HG02938 (cell line): ENCODE data around the gene SUGP2.
"Not testable (repeated sequence)": the region's sequence is repeated elsewhere in the genome, so short reads cannot be mapped to it uniquely, and the experiment has no call there.

Source experiments
- ATAC-seq: cut with Tn5 transposase; IDR thresholded peaks from one replicate; pipeline ENCODE4 v1.9.1; 2021; ENCODE audit warnings: mild to moderate bottlenecking, moderate library complexity; ENCODE audit not compliant: unreplicated experiment

SUGP2 gene

DNA sequence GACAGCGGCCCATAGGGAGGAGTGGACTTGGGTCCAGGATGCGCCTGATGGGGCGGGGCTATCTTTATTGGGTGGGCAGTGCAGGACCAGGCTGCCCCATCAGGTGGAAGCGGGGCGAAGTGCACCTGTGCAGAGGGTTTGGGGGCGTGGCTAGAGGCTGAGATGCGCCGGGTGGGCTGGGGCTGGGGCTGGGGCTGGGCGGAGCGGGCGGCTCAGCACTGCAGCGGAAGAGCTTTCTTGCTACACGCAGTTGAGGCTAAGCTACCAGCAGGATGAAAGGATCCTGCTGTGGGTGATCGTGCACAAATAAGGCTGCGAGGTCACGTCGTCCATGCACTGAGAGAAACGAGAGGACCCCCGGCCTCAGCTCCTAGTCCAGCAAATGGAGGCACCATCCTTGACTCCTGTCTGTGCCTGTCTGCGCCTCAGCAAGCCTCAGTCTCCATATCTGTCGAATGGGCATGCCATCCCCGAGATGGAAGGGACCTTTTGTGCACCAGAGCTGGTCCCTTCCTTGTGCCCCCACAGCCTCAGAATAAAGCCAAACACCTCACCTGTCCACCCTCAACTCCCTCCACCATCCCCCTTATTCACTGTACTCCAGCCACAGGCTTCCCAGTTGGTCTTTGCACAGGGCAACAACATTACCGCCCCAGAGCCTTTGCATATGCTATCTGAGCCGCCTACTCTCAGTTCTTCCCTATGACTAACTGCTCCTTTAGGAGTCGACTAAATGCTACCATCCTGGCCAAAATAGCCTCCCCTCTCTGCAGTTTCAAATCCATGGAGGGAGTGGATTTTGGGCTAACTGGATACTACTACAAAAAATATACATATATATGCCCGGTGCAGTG lies 71.3 kb downstream of the SUGP2 start:
- ATAC-seq, result no peak

DNA sequence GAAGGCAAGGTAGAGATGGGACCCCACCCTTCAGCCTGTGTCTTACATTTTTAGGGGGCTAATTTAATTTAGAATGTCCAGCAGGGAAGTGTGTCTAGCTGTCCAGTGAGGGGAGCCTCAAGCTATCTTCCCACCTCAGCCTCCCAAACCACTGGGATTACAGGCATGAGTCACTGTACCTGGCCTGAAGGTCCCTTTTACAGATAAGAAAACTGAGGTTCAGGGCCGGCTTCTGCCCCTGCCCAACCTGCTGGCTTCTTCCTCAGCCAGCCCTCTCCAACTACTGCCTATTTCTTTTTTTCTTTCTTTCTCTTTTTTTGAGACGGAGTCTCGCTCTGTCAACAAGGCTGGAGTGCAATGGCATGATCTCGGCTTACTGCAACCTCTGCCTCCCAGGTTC lies 72.9 kb downstream of the SUGP2 start:
- ATAC-seq, result no peak

DNA sequence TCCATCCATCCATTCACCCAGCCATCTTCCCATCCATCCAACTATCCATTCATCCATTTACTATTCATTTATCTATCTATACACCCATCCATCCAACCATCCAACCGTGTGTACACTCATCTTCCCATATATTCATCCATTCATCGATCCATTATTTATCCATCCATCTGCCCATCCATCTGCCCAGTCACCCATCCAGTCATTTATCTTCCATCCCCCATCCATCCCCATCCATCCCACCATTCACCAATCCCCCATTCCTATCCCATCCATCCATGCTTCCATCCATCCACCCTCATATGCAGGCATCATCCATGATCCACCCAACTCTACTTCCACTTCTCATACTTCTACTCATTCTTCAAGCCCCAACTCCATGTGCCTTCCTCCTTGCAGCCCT lies 78.3 kb downstream of the SUGP2 start:
- no peak for ATAC-seq

DNA sequence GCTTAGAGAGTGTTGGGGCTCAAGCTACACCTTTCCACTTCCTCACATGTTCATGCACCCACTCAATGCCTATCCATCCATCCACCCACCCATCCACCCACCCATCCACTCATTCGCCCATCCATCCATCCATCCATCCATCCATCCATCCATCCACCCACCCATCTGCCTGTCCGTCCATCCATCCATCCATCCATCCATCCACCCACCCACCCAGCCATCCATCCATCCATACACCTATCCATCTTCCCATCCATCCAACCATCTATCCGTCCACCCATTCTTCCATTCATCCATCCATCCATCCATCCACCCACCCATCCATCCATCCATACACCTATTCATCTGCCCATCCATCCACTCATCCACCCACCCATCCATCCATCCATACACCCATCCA lies 79.2 kb downstream of the SUGP2 start:
- ATAC-seq, result no peak

DNA sequence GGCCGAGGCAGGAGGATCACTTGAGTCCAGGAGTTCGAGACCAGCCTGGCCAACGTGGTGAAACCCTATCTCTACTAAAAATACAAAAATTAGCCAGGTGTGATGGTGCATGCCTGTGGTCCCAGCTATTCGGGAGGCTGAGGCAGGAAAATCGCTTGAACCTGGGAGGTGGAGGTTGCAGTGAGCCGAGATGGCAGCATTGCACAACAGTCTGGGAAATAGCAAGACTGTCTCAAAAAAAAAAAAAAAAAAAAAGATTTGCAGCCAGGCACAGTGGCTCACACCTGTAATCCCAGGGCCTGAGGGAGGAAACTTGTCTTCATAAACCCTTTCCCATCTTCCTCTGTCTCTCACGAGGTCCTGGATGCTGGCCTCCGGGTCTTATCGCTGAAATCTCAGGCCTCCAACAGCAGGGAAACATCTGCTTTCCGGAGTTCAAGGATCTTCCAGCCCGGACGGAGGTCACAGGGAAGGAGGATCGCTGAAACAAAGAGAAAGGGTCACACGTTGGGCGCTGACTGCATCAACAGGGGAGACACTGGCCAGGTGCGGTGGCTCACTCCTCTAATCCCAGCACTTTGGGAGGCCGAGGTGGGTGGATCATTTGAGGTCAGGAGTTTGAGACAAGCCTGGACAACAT lies 80.8 kb downstream of the SUGP2 start:
- ATAC-seq, result not testable (repeated sequence)

DNA sequence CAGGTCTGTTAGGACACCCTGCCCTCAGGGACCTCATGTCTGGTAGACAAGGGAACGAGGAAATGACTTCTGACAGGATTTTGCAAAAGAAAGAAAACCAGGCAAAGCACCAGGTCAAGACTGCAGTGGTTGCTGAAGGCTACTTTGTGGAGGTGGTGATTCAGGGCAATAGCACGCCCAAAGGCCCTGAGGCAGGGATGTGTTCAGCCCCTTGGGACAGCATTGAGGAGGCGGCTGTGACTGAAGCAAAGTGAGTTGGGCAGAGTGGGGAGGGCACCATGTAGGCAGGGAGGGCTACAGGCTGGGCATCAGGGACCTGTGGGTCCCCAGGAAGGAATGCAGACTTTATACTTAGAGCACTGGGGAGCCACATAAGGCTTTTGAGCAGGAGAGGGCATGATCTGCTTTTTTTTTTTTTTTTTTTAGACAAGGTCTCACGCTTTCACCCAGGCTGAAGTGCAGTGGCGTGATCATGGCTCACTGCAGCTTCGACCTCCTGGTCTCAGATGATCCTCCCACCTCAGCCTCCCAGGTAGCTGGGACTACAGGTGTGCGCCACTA lies 81.5 kb downstream of the SUGP2 start:
- ATAC-seq, result no peak

DNA sequence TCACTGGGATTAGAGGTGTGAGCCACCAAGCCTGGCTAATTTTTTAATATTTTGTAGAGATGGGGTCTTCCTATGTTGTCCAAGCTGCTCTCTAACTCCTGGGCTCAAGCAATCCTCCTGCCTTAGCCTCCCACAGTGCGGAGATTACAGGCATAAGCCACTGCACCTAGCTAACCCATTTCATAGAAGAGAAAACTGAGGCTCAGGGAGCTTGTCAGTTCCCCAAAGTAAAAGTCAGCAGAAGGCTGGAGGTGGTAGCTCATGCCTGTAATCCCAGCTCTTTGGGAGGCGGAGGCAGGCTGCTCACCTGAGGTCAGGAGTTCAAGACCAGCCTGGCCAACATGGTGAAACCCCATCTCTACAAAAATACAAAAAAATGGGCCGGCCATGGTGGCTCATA lies 83.5 kb downstream of the SUGP2 start:
- no peak for ATAC-seq

DNA sequence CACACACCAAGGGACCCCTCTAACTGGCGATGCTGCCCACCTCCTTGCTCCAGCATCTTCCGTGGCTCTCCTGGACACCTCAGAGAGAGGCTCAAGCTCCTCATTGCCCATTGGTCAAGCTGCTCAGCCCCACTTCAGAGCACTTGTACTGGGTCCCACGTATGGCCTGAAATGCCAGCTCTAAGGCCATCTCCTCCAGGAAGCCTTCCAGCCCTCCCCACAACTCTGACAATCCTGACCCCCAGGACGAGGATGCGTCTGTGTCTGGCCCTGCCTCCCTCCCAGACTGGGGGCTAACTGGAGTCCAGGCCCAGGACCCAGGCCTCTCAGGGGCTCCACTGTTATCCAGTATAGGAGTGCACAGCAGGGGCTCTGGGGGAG lies 84.4 kb downstream of the SUGP2 start:
- ATAC-seq, result no peak

DNA sequence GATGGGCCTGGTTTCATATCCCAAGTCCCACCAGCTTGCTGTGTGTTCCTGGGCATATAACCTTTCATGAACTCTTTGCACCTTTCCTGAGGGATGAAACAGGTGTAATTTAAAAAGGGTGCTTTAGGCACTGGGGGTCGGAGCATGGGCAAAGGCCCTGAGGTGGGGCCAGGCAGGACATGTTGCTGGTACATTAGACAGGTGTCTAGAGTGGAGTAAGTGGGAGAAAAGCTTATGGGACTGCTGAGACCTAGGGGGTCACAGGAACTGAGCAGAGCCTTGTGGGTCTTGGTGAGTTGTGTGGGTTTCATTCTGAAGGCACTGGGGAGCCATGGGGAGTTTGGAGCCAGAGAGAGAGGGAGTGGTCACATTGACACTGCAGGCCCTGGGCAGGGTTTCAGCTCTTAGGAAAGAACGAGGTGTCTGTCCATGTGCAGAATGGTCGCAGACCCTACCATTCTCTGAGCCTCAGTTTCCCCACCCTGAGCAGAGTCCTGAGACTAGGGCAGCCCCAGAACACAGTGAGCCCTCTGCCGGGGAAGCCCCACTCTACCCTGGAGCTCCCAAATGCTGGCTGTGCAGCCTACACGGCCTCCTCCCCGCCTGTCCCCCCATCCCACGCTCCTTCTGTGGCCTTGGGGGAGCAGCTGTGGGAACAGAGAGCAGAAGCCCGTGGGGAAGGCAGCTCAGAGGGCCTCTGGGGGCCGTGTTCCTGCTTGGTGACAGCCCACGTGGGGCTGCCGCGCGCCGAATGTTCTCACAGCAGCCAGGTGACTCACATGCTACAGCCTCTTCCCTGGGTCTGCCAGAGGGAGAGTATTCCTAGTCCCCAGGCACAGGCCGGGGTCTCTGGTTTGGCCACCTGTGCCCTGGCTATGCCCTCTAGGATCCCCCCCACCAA lies 85.0 kb downstream of the SUGP2 start:
- ATAC-seq, result no peak

DNA sequence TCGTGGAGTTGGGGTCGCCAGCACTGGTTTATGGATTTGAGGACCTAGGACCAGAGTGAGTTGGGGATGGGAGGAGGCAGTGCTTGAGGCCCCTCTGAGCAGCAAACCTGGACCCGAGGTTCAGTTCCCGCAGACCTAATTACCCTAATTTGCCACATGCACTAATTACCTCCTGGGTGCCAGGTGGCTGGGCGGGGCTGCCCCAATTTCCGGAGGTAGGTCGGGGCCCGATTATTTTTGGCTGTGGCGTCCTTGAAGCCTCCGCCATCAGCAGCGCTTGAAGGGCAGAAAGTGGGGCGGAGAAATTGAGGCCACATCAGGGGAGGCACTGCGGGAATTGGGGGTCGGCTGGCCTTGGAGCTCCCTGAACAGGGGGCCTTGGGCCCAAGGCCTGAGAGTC lies 86.4 kb downstream of the SUGP2 start:
- no peak for ATAC-seq

DNA sequence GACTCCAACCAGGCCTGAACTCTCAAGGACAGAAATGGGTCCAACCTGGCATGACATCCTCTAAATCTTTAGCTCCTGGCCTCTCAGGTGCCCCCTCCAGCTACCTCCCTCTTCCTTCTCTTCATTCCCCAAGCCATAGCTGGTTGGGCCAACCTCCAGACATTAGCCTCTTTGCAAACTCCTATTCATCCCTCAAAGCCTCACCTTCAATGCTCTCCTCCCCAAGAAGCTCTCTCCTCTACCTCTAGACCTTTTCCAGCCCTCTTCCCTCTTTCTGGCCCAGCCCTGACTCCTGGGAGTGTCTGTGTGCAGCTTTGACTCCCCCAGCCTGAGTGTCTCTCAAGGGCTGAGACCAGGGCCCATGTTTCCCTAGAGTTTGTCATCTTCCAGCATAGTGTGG lies 87.0 kb downstream of the SUGP2 start:
- no peak for ATAC-seq

DNA sequence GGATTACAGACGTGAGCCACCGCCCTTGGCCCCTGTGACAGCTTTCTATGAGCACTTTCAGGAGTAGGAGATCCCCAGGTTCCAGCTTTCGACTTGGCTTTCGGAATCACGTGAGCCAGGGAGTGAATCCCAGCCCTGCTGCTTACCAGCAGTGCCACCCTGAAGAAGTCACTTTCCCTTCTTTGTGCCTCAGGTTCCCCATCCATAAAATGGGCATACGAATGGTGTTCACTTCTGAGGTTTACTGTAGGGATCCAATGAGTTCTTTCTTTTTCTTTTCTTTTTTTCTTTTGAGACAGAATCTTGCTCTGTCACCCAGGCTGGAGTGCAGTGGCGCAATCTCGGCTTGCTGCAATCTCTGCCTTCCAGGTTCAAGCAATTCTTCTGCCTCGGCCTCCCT lies 88.0 kb downstream of the SUGP2 start:
- ATAC-seq, result no peak

DNA sequence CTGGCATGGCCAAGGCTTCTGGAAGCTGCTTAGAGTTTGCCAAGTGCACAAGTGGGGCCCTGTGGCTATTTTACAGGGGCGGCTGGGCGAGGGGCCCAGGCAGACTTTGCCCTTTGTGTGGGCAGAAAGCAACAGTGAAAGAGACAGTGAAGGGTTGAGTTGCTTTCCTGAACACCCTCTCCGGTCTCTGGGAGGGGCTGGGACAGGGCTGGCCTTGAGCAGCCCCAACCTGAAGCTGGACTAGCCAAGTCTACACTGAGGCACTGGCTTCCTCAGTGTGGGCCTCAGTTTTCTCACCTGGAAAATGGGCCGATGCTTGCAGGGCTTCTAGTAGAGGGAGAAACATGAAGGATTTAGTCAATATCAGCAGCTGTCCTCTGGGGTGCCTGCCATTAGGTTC lies 89.9 kb downstream of the SUGP2 start:
- ATAC-seq, result no peak

DNA sequence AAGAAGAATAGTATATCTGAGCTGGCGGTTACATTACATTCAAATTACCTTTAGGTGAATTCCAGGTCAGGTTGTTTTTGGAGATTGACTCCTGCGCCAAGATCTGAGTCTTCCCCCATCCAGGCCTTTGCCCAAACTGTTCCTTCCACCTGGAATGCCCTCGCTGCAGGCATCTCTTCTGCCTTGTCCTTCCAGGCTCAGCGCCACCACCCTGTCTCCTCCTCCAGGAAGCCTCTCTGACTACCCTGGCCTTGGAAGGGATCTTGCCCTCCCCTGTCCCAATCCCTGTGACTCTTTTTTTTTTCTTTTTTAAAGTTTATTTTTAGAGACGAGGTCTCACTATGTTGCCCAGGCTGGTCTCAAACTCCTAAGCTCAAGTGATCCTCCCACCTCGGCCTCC lies 90.6 kb downstream of the SUGP2 start:
- no peak for ATAC-seq

DNA sequence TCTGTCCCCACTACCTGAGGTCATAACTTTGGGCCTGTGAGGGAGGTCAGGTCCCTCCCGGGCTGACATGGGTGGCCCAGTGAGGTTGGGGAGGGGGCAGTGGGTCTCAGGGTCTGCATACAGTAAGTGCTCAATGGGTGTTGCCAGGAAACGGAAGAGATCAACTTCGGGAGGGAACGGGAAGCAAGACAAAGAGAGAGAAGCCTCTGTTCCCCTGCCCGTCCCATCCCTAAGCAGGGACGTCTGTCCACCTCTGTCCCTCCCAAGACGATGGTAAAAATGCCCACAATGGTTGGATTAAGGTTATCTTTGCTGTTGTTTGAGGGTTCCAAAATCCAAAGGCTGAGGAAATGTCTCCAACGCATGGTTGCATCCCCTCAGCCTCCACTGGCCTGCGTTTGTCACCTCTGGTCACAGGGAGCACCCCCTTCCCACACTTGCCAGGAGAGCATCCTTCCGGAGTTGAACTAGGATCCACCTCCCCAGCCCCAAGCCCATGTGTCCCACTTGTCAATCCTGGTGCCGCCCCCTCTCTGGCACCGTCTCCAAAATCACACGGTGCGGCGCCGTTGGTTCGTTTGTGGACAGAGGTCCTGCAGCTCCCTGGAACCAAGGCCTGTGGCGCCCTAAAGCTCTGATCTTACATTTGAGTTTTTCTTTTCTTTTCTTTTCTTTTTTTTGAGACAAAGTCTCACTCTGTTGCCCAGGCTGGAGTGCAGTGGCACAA lies 91.5 kb downstream of the SUGP2 start:
- no peak for ATAC-seq
